ENCODE results near the gene PRDX5. TPM values are rescaled to one million over a fixed set of nuclear protein-coding genes. Genes with fewer than 3 reads are reported as not detected.
A peak's percentile ranks its signal among the peaks of the same experiment; 100 is the strongest.

PRDX5 gene
- total RNA-seq, 2 experiments from 2014 or later, result 177 to 217 TPM

DNA sequence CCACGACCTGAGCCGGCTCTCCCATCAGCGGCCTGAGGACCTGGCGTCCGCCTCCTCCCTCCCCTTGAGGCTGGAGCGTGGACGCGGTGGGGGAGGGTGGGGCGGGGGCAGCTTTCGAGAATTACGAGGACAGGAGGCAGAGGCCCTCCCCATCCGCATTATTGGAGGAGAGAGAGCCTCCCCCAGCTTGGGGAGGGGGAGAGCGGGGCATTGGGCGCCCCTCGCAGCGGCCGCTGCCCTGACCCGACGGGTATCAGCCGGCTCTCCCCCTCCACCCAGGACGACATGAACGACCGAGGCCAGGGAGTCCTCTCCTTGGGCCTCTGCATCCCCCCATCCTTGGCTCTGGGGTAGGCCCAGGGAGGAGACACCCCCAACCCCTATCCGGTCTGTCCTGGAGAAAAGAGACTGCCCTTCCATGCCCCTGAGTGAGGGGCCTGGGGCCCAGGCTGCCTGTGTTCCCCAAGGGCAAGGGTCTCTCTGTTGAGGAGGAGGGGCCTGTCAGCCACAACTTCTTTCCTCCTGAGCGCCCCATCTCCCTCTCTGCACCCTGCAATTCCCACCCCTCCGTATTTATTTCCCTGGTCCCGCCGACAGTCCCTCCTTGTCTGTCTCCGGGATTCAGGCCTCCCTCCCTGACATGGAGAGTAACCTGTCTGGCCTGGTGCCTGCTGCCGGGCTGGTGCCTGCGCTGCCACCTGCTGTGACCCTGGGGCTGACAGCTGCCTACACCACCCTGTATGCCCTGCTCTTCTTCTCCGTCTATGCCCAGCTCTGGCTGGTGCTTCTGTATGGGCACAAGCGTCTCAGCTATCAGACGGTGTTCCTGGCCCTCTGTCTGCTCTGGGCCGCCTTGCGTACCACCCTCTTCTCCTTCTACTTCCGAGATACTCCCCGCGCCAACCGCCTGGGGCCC, 31.8 kb upstream of the PRDX5 start:
- intact Hi-C loops (cut with micrococcal nuclease; ENCODE audit: unreplicated experiment), result loop anchor here (1.0 to 5.0 kb wide), 2 partner anchors 18 to 84 kb away; no protein-coding TSS in a partner anchor
- CTCF ChIA-PET (ENCODE audit: unreplicated experiment), result interaction anchor here (0.6 kb wide), 1 partner anchor 34 kb away, joined by 4 read pairs; no protein-coding TSS in a partner anchor
- peak; percentile 48 for DNase-seq (ENCODE audit: low spot score)
- H2AFZ ChIP-seq (ENCODE audit: low read length), result peak overlapping the region; percentile 65
- BruUV-seq (replicated peaks), result no TSS peak
- POLR2A ChIA-PET, result no interaction called here
- peak overlapping the region; percentile 97 for H3K4me2 ChIP-seq (ENCODE audit: low read length)
- H3K27ac ChIP-seq (ENCODE audit: low read depth, low read length, poor library complexity, severe bottlenecking), result no peak overlapping the region
- no peaks in the 10 kb centered on the region for H3K9me3 ChIP-seq (ENCODE audit: low read length)
- no peaks in the 10 kb centered on the region for H3K79me2 ChIP-seq (ENCODE audit: insufficient read depth, low read depth, low read length)
- H4K20me1 ChIP-seq (ENCODE audit: insufficient read depth, low read length), result no peaks in the 10 kb centered on the region
- H3K9me2 ChIP-seq (ENCODE audit: insufficient read depth, low read length), result no peaks in the 10 kb centered on the region
- TF ChIP-seq, protein P1, sequence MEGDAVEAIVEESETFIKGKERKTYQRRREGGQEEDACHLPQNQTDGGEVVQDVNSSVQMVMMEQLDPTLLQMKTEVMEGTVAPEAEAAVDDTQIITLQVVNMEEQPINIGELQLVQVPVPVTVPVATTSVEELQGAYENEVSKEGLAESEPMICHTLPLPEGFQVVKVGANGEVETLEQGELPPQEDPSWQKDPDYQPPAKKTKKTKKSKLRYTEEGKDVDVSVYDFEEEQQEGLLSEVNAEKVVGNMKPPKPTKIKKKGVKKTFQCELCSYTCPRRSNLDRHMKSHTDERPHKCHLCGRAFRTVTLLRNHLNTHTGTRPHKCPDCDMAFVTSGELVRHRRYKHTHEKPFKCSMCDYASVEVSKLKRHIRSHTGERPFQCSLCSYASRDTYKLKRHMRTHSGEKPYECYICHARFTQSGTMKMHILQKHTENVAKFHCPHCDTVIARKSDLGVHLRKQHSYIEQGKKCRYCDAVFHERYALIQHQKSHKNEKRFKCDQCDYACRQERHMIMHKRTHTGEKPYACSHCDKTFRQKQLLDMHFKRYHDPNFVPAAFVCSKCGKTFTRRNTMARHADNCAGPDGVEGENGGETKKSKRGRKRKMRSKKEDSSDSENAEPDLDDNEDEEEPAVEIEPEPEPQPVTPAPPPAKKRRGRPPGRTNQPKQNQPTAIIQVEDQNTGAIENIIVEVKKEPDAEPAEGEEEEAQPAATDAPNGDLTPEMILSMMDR (conservative IDR thresholded peaks at IDR 0.05; ENCODE audit: low read length), result peak; percentile 62
- TF ChIP-seq EZH2phosphoT487 (IDR thresholded peaks at IDR 0.05; ENCODE audit: borderline replicate concordance, low read depth, low read length), result no peak
- H3K4me1 ChIP-seq (ENCODE audit: insufficient read depth, low read length, poor library complexity, severe bottlenecking), result peaks cover 14% of the 10 kb centered on the region
- peak overlapping the region; percentile 73 for H3K4me3 ChIP-seq (ENCODE audit: low read depth, low read length, poor library complexity, severe bottlenecking)
- peaks cover 5% of the 10 kb centered on the region; the same call in 1 of the 2 replicates for H3K36me3 ChIP-seq (ENCODE audit: insufficient read depth, low read length)

DNA sequence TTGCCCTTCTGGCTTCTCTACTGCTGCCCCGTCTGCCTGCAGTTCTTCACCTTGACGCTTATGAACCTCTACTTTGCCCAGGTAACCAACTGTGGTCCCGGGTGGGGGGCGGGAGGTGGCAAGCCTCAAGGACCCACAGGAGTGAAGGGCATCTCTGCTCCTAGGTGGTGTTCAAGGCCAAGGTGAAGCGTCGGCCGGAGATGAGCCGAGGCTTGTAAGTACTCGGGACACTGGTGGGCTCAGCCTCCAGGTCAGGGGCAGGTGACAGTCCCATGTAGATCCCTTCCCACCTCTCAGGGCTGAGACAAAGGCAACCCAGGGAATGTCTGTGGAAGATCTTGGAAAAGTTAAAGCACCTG, 31.1 kb upstream of the PRDX5 start:
- H2AFZ ChIP-seq (ENCODE audit: low read length), result no peak overlapping the region
- peaks cover 5% of the 10 kb centered on the region; the same call in 1 of the 2 replicates for H3K36me3 ChIP-seq (ENCODE audit: insufficient read depth, low read length)
- peaks cover 14% of the 10 kb centered on the region for H3K4me1 ChIP-seq (ENCODE audit: insufficient read depth, low read length, poor library complexity, severe bottlenecking)
- no peaks in the 10 kb centered on the region for H3K9me3 ChIP-seq (ENCODE audit: low read length)
- no peaks in the 10 kb centered on the region for H3K9me2 ChIP-seq (ENCODE audit: insufficient read depth, low read length)
- H3K4me2 ChIP-seq (ENCODE audit: low read length), result peak overlapping the region; percentile 97
- DNase-seq (ENCODE audit: low spot score), result no peak
- no peak overlapping the region for H3K4me3 ChIP-seq (ENCODE audit: low read depth, low read length, poor library complexity, severe bottlenecking)
- intact Hi-C loops (cut with micrococcal nuclease; ENCODE audit: unreplicated experiment), result loop anchor here (5.0 kb wide), 1 partner anchor 84 kb away; no protein-coding TSS in a partner anchor
- H3K79me2 ChIP-seq (ENCODE audit: insufficient read depth, low read depth, low read length), result no peaks in the 10 kb centered on the region
- no TSS peak for BruUV-seq (replicated peaks)
- TF ChIP-seq, protein P1 (conservative IDR thresholded peaks at IDR 0.05; ENCODE audit: low read length), result no peak
- no peak for TF ChIP-seq EZH2phosphoT487 (IDR thresholded peaks at IDR 0.05; ENCODE audit: borderline replicate concordance, low read depth, low read length)
- ChIA-PET CTCF (ENCODE audit: unreplicated experiment) (no interaction called here), POLR2A (no interaction called here)
- no peaks in the 10 kb centered on the region for H4K20me1 ChIP-seq (ENCODE audit: insufficient read depth, low read length)
- no peak overlapping the region for H3K27ac ChIP-seq (ENCODE audit: low read depth, low read length, poor library complexity, severe bottlenecking)
